Glutamatergic neuron (in vitro differentiated cells): ENCODE results near the gene LGI1. TPM values are rescaled to one million over a fixed set of nuclear protein-coding genes. Genes with fewer than 3 reads are reported as not detected.

Experiments used
- DNase-seq: peaks from one replicate; pipeline ENCODE4 v3.0.0; 2022
- H3K27ac Mint-ChIP-seq: one replicate; pipeline ENCODE4 v1.8.0; 2020; ENCODE audit warnings: mild to moderate bottlenecking, mixed read lengths, inconsistent platforms; ENCODE audit not compliant: unreplicated experiment
- H3K27me3 Mint-ChIP-seq: one replicate; pipeline ENCODE4 v1.8.0; 2020; ENCODE audit warnings: mild to moderate bottlenecking, moderate library complexity, mixed read lengths, inconsistent platforms; ENCODE audit not compliant: unreplicated experiment
- H3K36me3 Mint-ChIP-seq: one replicate; pipeline ENCODE4 v1.8.0; 2020; ENCODE audit warnings: mild to moderate bottlenecking, mixed read lengths, inconsistent platforms; ENCODE audit not compliant: unreplicated experiment
- H3K4me1 Mint-ChIP-seq: one replicate; pipeline ENCODE4 v1.8.0; 2020; ENCODE audit warnings: mild to moderate bottlenecking, low read depth, mixed read lengths, inconsistent platforms; ENCODE audit not compliant: unreplicated experiment
- H3K4me3 Mint-ChIP-seq: one replicate; pipeline ENCODE4 v1.8.0; 2020; ENCODE audit warnings: mild to moderate bottlenecking, mixed read lengths, inconsistent platforms; ENCODE audit not compliant: unreplicated experiment
- H3K9me3 Mint-ChIP-seq: one replicate; pipeline ENCODE4 v1.8.0; 2020; ENCODE audit warnings: mild to moderate bottlenecking, moderate library complexity, mixed read lengths, inconsistent platforms; ENCODE audit not compliant: unreplicated experiment
- total RNA-seq: library from RNA; stranded (reverse); fragmentation: NEBNext Ultra II Directional; extraction: Animal tissue kit (Norgen Biotek cat#: 25700); gene quantifications from one replicate; pipeline ENCODE4 v1.2.1, GENCODE V29; 2021; ENCODE audit not compliant: unreplicated experiment
- TF ChIP-seq, protein P1 (sequence below): fragments of 200-600 bp; sonication (generic); IDR thresholded peaks from one replicate; pipeline ENCODE4 v1.5.0; 2021; ENCODE audit not compliant: partially characterized antibody, unreplicated experiment

Gene LGI1
- total RNA-seq, 1 donor from 2014 or later: 174 TPM

- H3K9me3 Mint-ChIP-seq: peaks cover 2% of the 10 kb centered on the region
- peak overlapping the region; percentile 9 for H3K4me3 Mint-ChIP-seq
- TF ChIP-seq, protein P1, sequence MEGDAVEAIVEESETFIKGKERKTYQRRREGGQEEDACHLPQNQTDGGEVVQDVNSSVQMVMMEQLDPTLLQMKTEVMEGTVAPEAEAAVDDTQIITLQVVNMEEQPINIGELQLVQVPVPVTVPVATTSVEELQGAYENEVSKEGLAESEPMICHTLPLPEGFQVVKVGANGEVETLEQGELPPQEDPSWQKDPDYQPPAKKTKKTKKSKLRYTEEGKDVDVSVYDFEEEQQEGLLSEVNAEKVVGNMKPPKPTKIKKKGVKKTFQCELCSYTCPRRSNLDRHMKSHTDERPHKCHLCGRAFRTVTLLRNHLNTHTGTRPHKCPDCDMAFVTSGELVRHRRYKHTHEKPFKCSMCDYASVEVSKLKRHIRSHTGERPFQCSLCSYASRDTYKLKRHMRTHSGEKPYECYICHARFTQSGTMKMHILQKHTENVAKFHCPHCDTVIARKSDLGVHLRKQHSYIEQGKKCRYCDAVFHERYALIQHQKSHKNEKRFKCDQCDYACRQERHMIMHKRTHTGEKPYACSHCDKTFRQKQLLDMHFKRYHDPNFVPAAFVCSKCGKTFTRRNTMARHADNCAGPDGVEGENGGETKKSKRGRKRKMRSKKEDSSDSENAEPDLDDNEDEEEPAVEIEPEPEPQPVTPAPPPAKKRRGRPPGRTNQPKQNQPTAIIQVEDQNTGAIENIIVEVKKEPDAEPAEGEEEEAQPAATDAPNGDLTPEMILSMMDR: no peak
- peaks cover 4% of the 10 kb centered on the region for H3K27me3 Mint-ChIP-seq
- peaks cover 59% of the 10 kb centered on the region for H3K4me1 Mint-ChIP-seq
- H3K27ac Mint-ChIP-seq: peak overlapping the region; percentile 85
- H3K36me3 Mint-ChIP-seq: no peaks in the 10 kb centered on the region
- no peak for DNase-seq
These were observed 8.4 kb upstream of the LGI1 start for GRCh38 chr10:93749218-93749799.

- H3K4me3 Mint-ChIP-seq: peak overlapping the region; percentile 82
- no peaks in the 10 kb centered on the region for H3K36me3 Mint-ChIP-seq
- peak overlapping the region; percentile 97 for H3K27ac Mint-ChIP-seq
- peaks cover 2% of the 10 kb centered on the region for H3K9me3 Mint-ChIP-seq
- DNase-seq: peak; percentile 63
- TF ChIP-seq, protein P1: no peak
- H3K4me1 Mint-ChIP-seq: peaks cover 68% of the 10 kb centered on the region
- H3K27me3 Mint-ChIP-seq: peaks cover 4% of the 10 kb centered on the region
These were observed 6.6 kb upstream of the LGI1 start for GRCh38 chr10:93751124-93751523.

DNA sequence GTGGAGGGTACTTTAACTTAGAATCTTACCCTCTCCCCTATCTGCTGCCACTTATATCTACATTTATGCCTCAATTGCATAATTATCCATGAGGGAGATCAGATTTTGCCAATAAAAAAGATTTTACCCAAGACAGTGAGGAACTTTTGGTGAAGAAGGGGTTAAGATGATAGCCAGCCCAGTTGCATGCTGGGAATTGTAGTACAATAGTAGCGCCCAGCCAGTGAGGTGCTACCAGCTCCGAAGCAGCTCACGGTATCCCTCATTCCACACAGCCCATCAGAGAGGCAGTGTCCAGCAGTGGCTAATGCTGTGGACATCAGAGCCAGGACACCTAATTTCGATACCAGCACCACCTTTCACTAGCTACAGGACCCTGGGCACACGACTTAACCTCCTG lies 5.9 kb upstream of the LGI1 start:
- Mint-ChIP-seq H3K9me3 (peaks cover 3% of the 10 kb centered on the region), H3K27me3 (peaks cover 4% of the 10 kb centered on the region), H3K4me3 (peak overlapping the region; percentile 82), H3K27ac (peak overlapping the region; percentile 97), H3K4me1 (peaks cover 74% of the 10 kb centered on the region), H3K36me3 (no peaks in the 10 kb centered on the region)
- DNase-seq: peak; percentile 49
- TF ChIP-seq, protein P1: no peak

- peaks cover 7% of the 10 kb centered on the region for H3K27me3 Mint-ChIP-seq
These were observed 5.0 kb upstream of the LGI1 start for GRCh38 chr10:93752761-93753160.

GRCh38 chr10:93753621-93754250 lies 4.0 kb upstream of the LGI1 start:
- Mint-ChIP-seq H3K9me3 (peaks cover 16% of the 10 kb centered on the region), H3K27me3 (peaks cover 11% of the 10 kb centered on the region), H3K4me1 (peaks cover 77% of the 10 kb centered on the region), H3K36me3 (no peaks in the 10 kb centered on the region), H3K27ac (peak overlapping the region; percentile 24), H3K4me3 (no peak overlapping the region)
- no peak for DNase-seq
- TF ChIP-seq, protein P1: no peak

More at GRCh38 chr10:93752761-93753160, 5.0 kb upstream of the LGI1 start:
- Mint-ChIP-seq H3K27ac (no peak overlapping the region), H3K4me1 (peaks cover 78% of the 10 kb centered on the region), H3K4me3 (no peak overlapping the region), H3K9me3 (peaks cover 10% of the 10 kb centered on the region), H3K36me3 (no peaks in the 10 kb centered on the region)
- DNase-seq: no peak
- TF ChIP-seq, protein P1: no peak
